ENCODE data around the gene C1orf232. TPM values are rescaled to one million over a fixed set of nuclear protein-coding genes. Genes with fewer than 3 reads are reported as not detected.

Gene C1orf232
- total and polyA plus RNA-seq, 5 donors from 2014 or later, result not detected

GRCh38 chr1:26132128-26132833 is 36.5 kb downstream of the C1orf232 start:
- no peak for DNase-seq
- Histone ChIP-seq H3K27me3 (ENCODE audit: control insufficient read depth, insufficient read depth, low read length) (no peaks in the 10 kb centered on the region), H3K36me3 (ENCODE audit: control insufficient read depth, insufficient read depth, low read length) (no peaks in the 10 kb centered on the region), H3K4me3 (ENCODE audit: low read depth, low read length) (no peak overlapping the region), H3K4me1 (ENCODE audit: control insufficient read depth, insufficient read depth, low read length, poor library complexity, severe bottlenecking) (peaks cover 9% of the 10 kb centered on the region), H3K9me3 (ENCODE audit: control insufficient read depth in 2 of 2, low read length in 2 of 2) (no peaks in the 10 kb centered on the region), H3K27ac (ENCODE audit: insufficient read depth, low read length, poor library complexity, severe bottlenecking) (no peak overlapping the region)
- H3K9me3 Mint-ChIP-seq, result peaks cover 0 to 3% (median 0%) of the 10 kb centered on the region in 7 donors
- no peaks in the 10 kb centered on the region for H3K27me3 Mint-ChIP-seq
- peaks cover 7 to 22% (median 17%) of the 10 kb centered on the region in 4 donors for H3K4me1 Mint-ChIP-seq
- no peak for ATAC-seq (ENCODE audit: low read depth in 2 of 2)
- H3K4me3 Mint-ChIP-seq, result no peak overlapping the region
- H3K27ac Mint-ChIP-seq, result no peak overlapping the region
- no peaks in the 10 kb centered on the region for H3K36me3 Mint-ChIP-seq

DNA sequence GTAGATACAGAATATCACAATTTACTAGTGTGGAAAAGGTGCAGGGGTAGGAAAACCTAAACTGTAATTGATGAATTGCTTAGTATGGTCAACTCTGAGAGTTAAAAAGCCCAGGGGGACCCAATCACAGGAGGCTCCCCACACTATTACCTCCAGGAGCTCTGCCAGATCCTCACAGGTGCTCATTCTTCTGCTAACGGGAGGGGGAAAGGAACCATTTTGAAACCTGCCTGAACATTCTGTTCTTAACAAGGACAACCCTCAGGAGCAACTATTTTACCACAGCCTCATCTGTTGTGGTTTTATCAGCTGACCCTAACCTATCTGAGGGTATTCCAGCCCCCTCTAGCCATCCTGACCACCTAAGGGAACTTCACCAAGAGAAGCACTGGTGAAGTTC is 38.1 kb downstream of the C1orf232 start:
- no peaks in the 10 kb centered on the region for H3K27me3 Mint-ChIP-seq
- DNase-seq (no peak), ATAC-seq (ENCODE audit: low read depth in 2 of 2) (no peak)
- Histone ChIP-seq H3K27ac (ENCODE audit: insufficient read depth, low read length, poor library complexity, severe bottlenecking) (no peak overlapping the region), H3K27me3 (ENCODE audit: control insufficient read depth, insufficient read depth, low read length) (no peaks in the 10 kb centered on the region), H3K4me1 (ENCODE audit: control insufficient read depth, insufficient read depth, low read length, poor library complexity, severe bottlenecking) (peaks cover 22% of the 10 kb centered on the region), H3K4me3 (ENCODE audit: low read depth, low read length) (no peak overlapping the region), H3K36me3 (ENCODE audit: control insufficient read depth, insufficient read depth, low read length) (no peaks in the 10 kb centered on the region), H3K9me3 (ENCODE audit: control insufficient read depth in 2 of 2, low read length in 2 of 2) (no peaks in the 10 kb centered on the region)
- H3K9me3 Mint-ChIP-seq, result peaks cover 0 to 3% (median 0%) of the 10 kb centered on the region in 7 donors
- H3K4me1 Mint-ChIP-seq, result peaks cover 14 to 33% (median 30%) of the 10 kb centered on the region in 4 donors
- no peak overlapping the region for H3K4me3 Mint-ChIP-seq
- no peaks in the 10 kb centered on the region for H3K36me3 Mint-ChIP-seq
- no peak overlapping the region for H3K27ac Mint-ChIP-seq

- ATAC-seq (ENCODE audit: low read depth in 2 of 2) (no peak), DNase-seq (no peak)
- H3K9me3 Mint-ChIP-seq, result peaks cover 0 to 3% (median 0%) of the 10 kb centered on the region in 7 donors
- peak overlapping the region in 1 of 3 donors; percentile 51 for H3K27ac Mint-ChIP-seq
- no peaks in the 10 kb centered on the region for H3K27me3 Mint-ChIP-seq
- Histone ChIP-seq H3K4me3 (ENCODE audit: low read depth, low read length) (no peak overlapping the region), H3K27me3 (ENCODE audit: control insufficient read depth, insufficient read depth, low read length) (no peaks in the 10 kb centered on the region), H3K9me3 (ENCODE audit: control insufficient read depth in 2 of 2, low read length in 2 of 2) (no peaks in the 10 kb centered on the region), H3K36me3 (ENCODE audit: control insufficient read depth, insufficient read depth, low read length) (no peaks in the 10 kb centered on the region), H3K4me1 (ENCODE audit: control insufficient read depth, insufficient read depth, low read length, poor library complexity, severe bottlenecking) (peaks cover 31% of the 10 kb centered on the region), H3K27ac (ENCODE audit: insufficient read depth, low read length, poor library complexity, severe bottlenecking) (no peak overlapping the region)
- peaks cover 14 to 42% (median 36%) of the 10 kb centered on the region in 4 donors for H3K4me1 Mint-ChIP-seq
- H3K36me3 Mint-ChIP-seq, result no peaks in the 10 kb centered on the region
- H3K4me3 Mint-ChIP-seq, result no peak overlapping the region
These were observed 39.0 kb downstream of the C1orf232 start for GRCh38 chr1:26129778-26130177.

- Mint-ChIP-seq H3K36me3 (peaks cover 3% of the 10 kb centered on the region), H3K27ac (peak overlapping the region; percentile 93 to 99 (median 98)), H3K4me1 (peaks cover 22 to 60% (median 51%) of the 10 kb centered on the region in 4 donors), H3K9me3 (no peaks in the 10 kb centered on the region), H3K4me3 (peak overlapping the region; percentile 73 to 98 (median 89)), H3K27me3 (no peaks in the 10 kb centered on the region)
- ATAC-seq (ENCODE audit: low read depth in 2 of 2) (no peak), DNase-seq (peak in 1 of 3 donors; percentile 39)
- Histone ChIP-seq H3K4me3 (ENCODE audit: low read depth, low read length) (peak overlapping the region; percentile 77), H3K27ac (ENCODE audit: insufficient read depth, low read length, poor library complexity, severe bottlenecking) (peak overlapping the region; percentile 89), H3K36me3 (ENCODE audit: control insufficient read depth, insufficient read depth, low read length) (peaks cover 2% of the 10 kb centered on the region), H3K27me3 (ENCODE audit: control insufficient read depth, insufficient read depth, low read length) (no peaks in the 10 kb centered on the region), H3K9me3 (ENCODE audit: control insufficient read depth in 2 of 2, low read length in 2 of 2) (no peaks in the 10 kb centered on the region), H3K4me1 (ENCODE audit: control insufficient read depth, insufficient read depth, low read length, poor library complexity, severe bottlenecking) (peaks cover 53% of the 10 kb centered on the region)
These were observed 41.3 kb downstream of the C1orf232 start for GRCh38 chr1:26127235-26128163.

DNA sequence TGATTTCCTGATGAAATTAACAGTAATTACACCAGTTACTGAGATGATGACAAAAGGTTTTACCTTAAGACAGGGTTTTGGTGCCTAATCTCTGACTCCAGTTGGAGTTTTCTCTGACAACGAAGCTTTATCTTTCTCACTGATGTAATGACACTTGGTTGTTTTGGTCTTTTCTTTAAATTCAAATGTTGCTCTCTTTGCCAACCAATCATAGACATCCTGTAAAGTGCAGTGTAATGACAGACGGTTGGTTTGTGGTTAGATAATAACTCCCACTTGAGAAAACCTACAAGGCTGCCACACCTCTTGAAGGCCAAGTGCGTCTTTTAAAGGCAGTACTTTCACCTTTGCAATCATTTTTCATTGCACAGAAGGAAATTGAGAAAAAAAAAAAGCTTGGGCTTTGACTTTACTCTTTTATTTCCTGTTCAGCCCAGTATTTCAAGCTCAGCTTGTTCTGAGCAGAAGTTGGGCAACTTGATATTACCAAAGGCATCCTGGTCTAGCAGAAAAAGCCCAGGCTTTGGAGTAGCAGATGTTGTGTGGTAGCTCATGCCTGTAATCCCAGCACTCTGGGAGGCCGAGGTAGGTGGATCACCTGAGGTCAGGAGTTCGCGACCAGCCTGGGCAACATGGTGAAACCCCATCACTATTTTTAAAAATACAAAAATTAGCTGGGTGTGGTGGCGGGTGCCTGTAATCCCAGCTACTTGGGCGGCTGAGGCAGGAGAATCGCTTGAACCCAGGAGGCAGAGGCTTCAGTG is 42.3 kb downstream of the C1orf232 start:
- H3K4me1 ChIP-seq (ENCODE audit: control insufficient read depth, insufficient read depth, low read length, poor library complexity, severe bottlenecking), result peaks cover 53% of the 10 kb centered on the region
- Mint-ChIP-seq H3K27me3 (no peaks in the 10 kb centered on the region), H3K36me3 (peaks cover 3% of the 10 kb centered on the region), H3K27ac (peak overlapping the region; percentile 93 to 99 (median 98)), H3K9me3 (no peaks in the 10 kb centered on the region), H3K4me1 (peaks cover 22 to 67% (median 54%) of the 10 kb centered on the region in 4 donors), H3K4me3 (peak overlapping the region; percentile 73 to 98 (median 89))
- no peaks in the 10 kb centered on the region for H3K9me3 ChIP-seq (ENCODE audit: control insufficient read depth in 2 of 2, low read length in 2 of 2)
- H3K27me3 ChIP-seq (ENCODE audit: control insufficient read depth, insufficient read depth, low read length), result no peaks in the 10 kb centered on the region
- peak overlapping the region; percentile 77 for H3K4me3 ChIP-seq (ENCODE audit: low read depth, low read length)
- peak overlapping the region; percentile 89 for H3K27ac ChIP-seq (ENCODE audit: insufficient read depth, low read length, poor library complexity, severe bottlenecking)
- DNase-seq (peak; percentile 61 to 96 (median 92)), ATAC-seq (ENCODE audit: low read depth in 2 of 2) (peak; percentile 98)
- peaks cover 9% of the 10 kb centered on the region for H3K36me3 ChIP-seq (ENCODE audit: control insufficient read depth, insufficient read depth, low read length)

- ATAC-seq (ENCODE audit: low read depth in 2 of 2), result no peak
- H3K27me3 ChIP-seq (ENCODE audit: control insufficient read depth, insufficient read depth, low read length), result no peaks in the 10 kb centered on the region
- H3K4me3 ChIP-seq (ENCODE audit: low read depth, low read length), result peak overlapping the region; percentile 77
- no peaks in the 10 kb centered on the region for H3K9me3 ChIP-seq (ENCODE audit: control insufficient read depth in 2 of 2, low read length in 2 of 2)
- Mint-ChIP-seq H3K4me3 (peak overlapping the region; percentile 73 to 98 (median 89)), H3K36me3 (peaks cover 3% of the 10 kb centered on the region), H3K9me3 (no peaks in the 10 kb centered on the region), H3K27ac (peak overlapping the region; percentile 93 to 99 (median 98)), H3K27me3 (no peaks in the 10 kb centered on the region), H3K4me1 (peaks cover 22 to 70% (median 54%) of the 10 kb centered on the region in 4 donors)
- peaks cover 9% of the 10 kb centered on the region for H3K36me3 ChIP-seq (ENCODE audit: control insufficient read depth, insufficient read depth, low read length)
- peaks cover 53% of the 10 kb centered on the region for H3K4me1 ChIP-seq (ENCODE audit: control insufficient read depth, insufficient read depth, low read length, poor library complexity, severe bottlenecking)
- DNase-seq, result no peak
- peak overlapping the region; percentile 89 for H3K27ac ChIP-seq (ENCODE audit: insufficient read depth, low read length, poor library complexity, severe bottlenecking)
These were observed 42.8 kb downstream of the C1orf232 start for GRCh38 chr1:26125946-26126320.

GRCh38 chr1:26125382-26125781 is 43.4 kb downstream of the C1orf232 start:
- ATAC-seq (ENCODE audit: low read depth in 2 of 2) (no peak), DNase-seq (no peak)
- Mint-ChIP-seq H3K4me3 (peak overlapping the region in 2 of 4 donors; percentile 73 to 98), H3K27ac (peak overlapping the region; percentile 93 to 99 (median 98)), H3K36me3 (peaks cover 4% of the 10 kb centered on the region), H3K9me3 (no peaks in the 10 kb centered on the region), H3K4me1 (peaks cover 22 to 74% (median 55%) of the 10 kb centered on the region in 4 donors), H3K27me3 (no peaks in the 10 kb centered on the region)
- H3K36me3 ChIP-seq (ENCODE audit: control insufficient read depth, insufficient read depth, low read length), result peaks cover 9% of the 10 kb centered on the region
- peaks cover 54% of the 10 kb centered on the region for H3K4me1 ChIP-seq (ENCODE audit: control insufficient read depth, insufficient read depth, low read length, poor library complexity, severe bottlenecking)
- peak overlapping the region; percentile 77 for H3K4me3 ChIP-seq (ENCODE audit: low read depth, low read length)
- peak overlapping the region; percentile 89 for H3K27ac ChIP-seq (ENCODE audit: insufficient read depth, low read length, poor library complexity, severe bottlenecking)
- no peaks in the 10 kb centered on the region for H3K9me3 ChIP-seq (ENCODE audit: control insufficient read depth in 2 of 2, low read length in 2 of 2)
- H3K27me3 ChIP-seq (ENCODE audit: control insufficient read depth, insufficient read depth, low read length), result no peaks in the 10 kb centered on the region
